Chondrocyte (in vitro differentiated cells): Measurements from ENCODE around the gene CEL. TPM values are rescaled to one million over a fixed set of nuclear protein-coding genes. Genes with fewer than 3 reads are reported as not detected.
"Not testable (repeated sequence)": the region's sequence is repeated elsewhere in the genome, so short reads cannot be mapped to it uniquely, and the experiment has no call there.

Source experiments
- DNase-seq: peaks from one replicate; pipeline ENCODE4 v3.0.0; 2021; ENCODE audit warnings: mixed read lengths, low spot score
- H3K27ac Mint-ChIP-seq: one replicate; pipeline ENCODE4 v1.8.0; 2021; ENCODE audit warnings: mild to moderate bottlenecking, moderate library complexity, mixed read lengths; ENCODE audit not compliant: unreplicated experiment
- H3K27me3 Mint-ChIP-seq: 2 replicates; pipeline ENCODE4 v1.8.0; 2021; ENCODE audit warnings: low read depth, mixed read lengths
- H3K36me3 Mint-ChIP-seq: 2 replicates; pipeline ENCODE4 v1.8.0; 2021; ENCODE audit warnings: low read depth, mixed read lengths
- H3K4me1 Mint-ChIP-seq: 2 replicates; pipeline ENCODE4 v1.8.0; 2021; ENCODE audit warnings: low read depth, mild to moderate bottlenecking, mixed read lengths
- H3K4me3 Mint-ChIP-seq: one replicate; pipeline ENCODE4 v1.8.0; 2021; ENCODE audit warnings: mild to moderate bottlenecking, moderate library complexity, mixed read lengths; ENCODE audit not compliant: unreplicated experiment
- H3K9me3 Mint-ChIP-seq: 2 replicates; pipeline ENCODE4 v1.8.0; 2021; ENCODE audit warnings: low read depth, mixed read lengths
- CTCF ChIP-seq: fragments of 200-600 bp; sonication (generic); IDR thresholded peaks from 2 replicates; pipeline ENCODE4 v1.5.0; 2021; ENCODE audit warnings: antibody characterized with exemption, mild to moderate bottlenecking, moderate library complexity
- total RNA-seq: library from RNA; stranded (reverse); gene quantifications from 3 replicates; pipeline ENCODE4 v1.2.1, GENCODE V29; 2021

CEL gene
- total RNA-seq, 1 donor from 2014 or later = 0.87 TPM

GRCh38 chr9:133071484-133072150 lies 9.8 kb downstream of the CEL start:
- Mint-ChIP-seq H3K4me3 (no peak overlapping the region), H3K9me3 (no peaks in the 10 kb centered on the region), H3K27ac (no peak overlapping the region), H3K36me3 (peaks cover 6% of the 10 kb centered on the region), H3K4me1 (peaks cover 31% of the 10 kb centered on the region), H3K27me3 (no peaks in the 10 kb centered on the region)
- TF ChIP-seq CTCF = no peak
- DNase-seq = peak; percentile 64

GRCh38 chr9:133072210-133072609 lies 10.4 kb downstream of the CEL start:
- H3K9me3 Mint-ChIP-seq, H3K4me3 Mint-ChIP-seq, H3K27ac Mint-ChIP-seq, H3K27me3 Mint-ChIP-seq, H3K36me3 Mint-ChIP-seq: not testable (repeated sequence)
- DNase-seq = peak; percentile 10
- H3K4me1 Mint-ChIP-seq = peaks cover 37% of the 10 kb centered on the region

GRCh38 chr9:133073086-133074014 lies 11.6 kb downstream of the CEL start:
- no peak for TF ChIP-seq CTCF
- Mint-ChIP-seq H3K27ac (no peak overlapping the region), H3K4me3 (no peak overlapping the region), H3K27me3 (no peaks in the 10 kb centered on the region), H3K4me1 (peaks cover 40% of the 10 kb centered on the region), H3K9me3 (no peaks in the 10 kb centered on the region), H3K36me3 (peaks cover 6% of the 10 kb centered on the region)
- DNase-seq = peak; percentile 19

GRCh38 chr9:133074111-133074651 lies 12.4 kb downstream of the CEL start:
- H3K9me3 Mint-ChIP-seq = no peaks in the 10 kb centered on the region
- DNase-seq = peak; percentile 24
- H3K4me1 Mint-ChIP-seq = peaks cover 40% of the 10 kb centered on the region
- peaks cover 6% of the 10 kb centered on the region for H3K36me3 Mint-ChIP-seq
- H3K4me3 Mint-ChIP-seq = no peak overlapping the region
- TF ChIP-seq CTCF = no peak
- H3K27me3 Mint-ChIP-seq = no peaks in the 10 kb centered on the region
- no peak overlapping the region for H3K27ac Mint-ChIP-seq

GRCh38 chr9:133075925-133076630 lies 14.3 kb downstream of the CEL start:
- Mint-ChIP-seq H3K27ac (peak overlapping the region; percentile 85), H3K36me3 (peaks cover 3% of the 10 kb centered on the region), H3K4me1 (peaks cover 40% of the 10 kb centered on the region), H3K9me3 (no peaks in the 10 kb centered on the region), H3K27me3 (peaks cover 3% of the 10 kb centered on the region), H3K4me3 (no peak overlapping the region)
- no peak for DNase-seq
- no peak for TF ChIP-seq CTCF
